Astrocyte (in vitro differentiated cells and primary cell): Measurements from ENCODE around the gene ZXDC.

Experiments
- EZH2 ChIP-seq: IDR thresholded peaks from 2 replicates; pipeline ENCODE4 v1.6.1; 2012; ENCODE audit warnings: mild to moderate bottlenecking, low read length, inconsistent platforms; ENCODE audit not compliant: insufficient read depth
- TF ChIP-seq, protein P1 (sequence below): IDR thresholded peaks from 2 replicates; pipeline ENCODE4 v1.5.1; 2011; ENCODE audit warnings: low read depth, mild to moderate bottlenecking, inconsistent platforms, low read length, moderate library complexity; ENCODE audit not compliant: insufficient read depth

DNA sequence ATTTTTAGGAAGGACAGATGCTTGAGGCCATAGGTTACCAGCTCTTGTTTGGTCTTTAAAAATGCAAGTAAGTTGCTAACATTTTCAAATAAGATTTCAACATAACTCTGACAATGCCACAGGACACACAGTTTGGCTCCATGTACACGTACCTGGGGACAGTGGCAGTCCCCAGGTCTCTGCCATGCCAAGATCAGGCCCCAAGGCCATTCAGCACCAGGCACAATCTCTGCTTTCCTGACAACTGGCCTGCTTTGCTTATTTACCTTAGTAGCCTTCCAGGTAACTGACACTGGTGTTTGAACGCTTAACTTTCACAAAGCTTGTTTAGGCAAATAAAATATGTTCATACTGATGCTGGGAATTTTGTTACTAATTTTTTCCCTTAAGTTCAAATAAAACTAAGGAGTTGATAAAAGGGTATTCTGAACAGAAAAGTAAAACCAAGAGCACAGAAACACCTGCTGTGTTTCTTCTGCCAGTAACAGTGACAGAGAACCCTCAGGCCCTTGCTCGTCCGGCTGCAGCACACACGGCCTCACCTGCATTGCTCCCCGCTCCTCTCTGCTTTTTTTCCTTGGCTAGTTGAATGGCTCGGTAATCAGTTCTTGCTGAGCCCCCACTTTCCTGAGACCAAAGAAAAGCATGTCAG is 16.5 kb downstream of the ZXDC start:
- no peak for TF ChIP-seq EZH2
- TF ChIP-seq, protein P1, sequence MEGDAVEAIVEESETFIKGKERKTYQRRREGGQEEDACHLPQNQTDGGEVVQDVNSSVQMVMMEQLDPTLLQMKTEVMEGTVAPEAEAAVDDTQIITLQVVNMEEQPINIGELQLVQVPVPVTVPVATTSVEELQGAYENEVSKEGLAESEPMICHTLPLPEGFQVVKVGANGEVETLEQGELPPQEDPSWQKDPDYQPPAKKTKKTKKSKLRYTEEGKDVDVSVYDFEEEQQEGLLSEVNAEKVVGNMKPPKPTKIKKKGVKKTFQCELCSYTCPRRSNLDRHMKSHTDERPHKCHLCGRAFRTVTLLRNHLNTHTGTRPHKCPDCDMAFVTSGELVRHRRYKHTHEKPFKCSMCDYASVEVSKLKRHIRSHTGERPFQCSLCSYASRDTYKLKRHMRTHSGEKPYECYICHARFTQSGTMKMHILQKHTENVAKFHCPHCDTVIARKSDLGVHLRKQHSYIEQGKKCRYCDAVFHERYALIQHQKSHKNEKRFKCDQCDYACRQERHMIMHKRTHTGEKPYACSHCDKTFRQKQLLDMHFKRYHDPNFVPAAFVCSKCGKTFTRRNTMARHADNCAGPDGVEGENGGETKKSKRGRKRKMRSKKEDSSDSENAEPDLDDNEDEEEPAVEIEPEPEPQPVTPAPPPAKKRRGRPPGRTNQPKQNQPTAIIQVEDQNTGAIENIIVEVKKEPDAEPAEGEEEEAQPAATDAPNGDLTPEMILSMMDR = no peak
